ENCODE data around the gene ATL3.
"Not testable (repeated sequence)": the region's sequence is repeated elsewhere in the genome, so short reads cannot be mapped to it uniquely, and the experiment has no call there.

ATL3 gene

GRCh38 chr11:63608353-63609345, 62.5 kb downstream of the ATL3 start:
- Histone ChIP-seq H3K9me3 (ENCODE audit: control insufficient read depth, low read length) (no peaks in the 10 kb centered on the region), H3K36me3 (ENCODE audit: control insufficient read depth, insufficient read depth, low read length) (no peaks in the 10 kb centered on the region), H3K4me3 (ENCODE audit: extremely low read depth, insufficient read depth, low read length, poor library complexity, severe bottlenecking) (no peak overlapping the region), H3K27ac (ENCODE audit: low read depth, low read length, severe bottlenecking) (no peak overlapping the region), H3K4me1 (ENCODE audit: control insufficient read depth, insufficient read depth, low read length, poor library complexity, severe bottlenecking) (peaks cover 4% of the 10 kb centered on the region)
- WGBS, 2 experiments (ENCODE audit: insufficient coverage in 2 of 2): 87 to 89% methylated on average over 5 of the region's 11 CpGs

- H3K9me3 ChIP-seq (ENCODE audit: control insufficient read depth, low read length): no peaks in the 10 kb centered on the region
- H3K36me3 ChIP-seq (ENCODE audit: control insufficient read depth, insufficient read depth, low read length): no peaks in the 10 kb centered on the region
- 75 to 83% methylated on average over 1 to 2 of the region's 3 CpGs for WGBS, 2 experiments (ENCODE audit: insufficient coverage in 2 of 2)
- H3K4me1 ChIP-seq (ENCODE audit: control insufficient read depth, insufficient read depth, low read length, poor library complexity, severe bottlenecking): peaks cover 2% of the 10 kb centered on the region
- H3K27ac ChIP-seq (ENCODE audit: low read depth, low read length, severe bottlenecking): no peak overlapping the region
- no peak overlapping the region for H3K4me3 ChIP-seq (ENCODE audit: extremely low read depth, insufficient read depth, low read length, poor library complexity, severe bottlenecking)
Observed at GRCh38 chr11:63603180-63603518, 68.0 kb downstream of the ATL3 start.

- H3K4me1 ChIP-seq (ENCODE audit: control insufficient read depth, insufficient read depth, low read length, poor library complexity, severe bottlenecking); H3K9me3 ChIP-seq (ENCODE audit: control insufficient read depth, low read length); H3K36me3 ChIP-seq (ENCODE audit: control insufficient read depth, insufficient read depth, low read length); H3K27ac ChIP-seq (ENCODE audit: low read depth, low read length, severe bottlenecking); H3K4me3 ChIP-seq (ENCODE audit: extremely low read depth, insufficient read depth, low read length, poor library complexity, severe bottlenecking): not testable (repeated sequence)
- WGBS, 2 experiments (ENCODE audit: insufficient coverage in 2 of 2): 94 to 96% methylated on average over 4 to 7 of the region's 11 CpGs
Observed at GRCh38 chr11:63602290-63603179, 68.6 kb downstream of the ATL3 start.

GRCh38 chr11:63599211-63600122, 71.7 kb downstream of the ATL3 start:
- Histone ChIP-seq H3K9me3 (ENCODE audit: control insufficient read depth, low read length) (no peaks in the 10 kb centered on the region), H3K27ac (ENCODE audit: low read depth, low read length, severe bottlenecking) (no peak overlapping the region), H3K36me3 (ENCODE audit: control insufficient read depth, insufficient read depth, low read length) (no peaks in the 10 kb centered on the region), H3K4me3 (ENCODE audit: extremely low read depth, insufficient read depth, low read length, poor library complexity, severe bottlenecking) (no peak overlapping the region), H3K4me1 (ENCODE audit: control insufficient read depth, insufficient read depth, low read length, poor library complexity, severe bottlenecking) (peaks cover 2% of the 10 kb centered on the region)
- WGBS, 2 experiments (ENCODE audit: insufficient coverage in 2 of 2): 77 to 92% methylated on average over 4 of the region's 7 CpGs

GRCh38 chr11:63598556-63598955, 72.6 kb downstream of the ATL3 start:
- H3K27ac ChIP-seq (ENCODE audit: low read depth, low read length, severe bottlenecking): no peak overlapping the region
- peaks cover 2% of the 10 kb centered on the region for H3K4me1 ChIP-seq (ENCODE audit: control insufficient read depth, insufficient read depth, low read length, poor library complexity, severe bottlenecking)
- H3K9me3 ChIP-seq (ENCODE audit: control insufficient read depth, low read length): no peaks in the 10 kb centered on the region
- no peaks in the 10 kb centered on the region for H3K36me3 ChIP-seq (ENCODE audit: control insufficient read depth, insufficient read depth, low read length)
- WGBS, 2 experiments (ENCODE audit: insufficient coverage in 2 of 2): 84 to 86% methylated on average over 1 to 4 of the region's 4 CpGs
- no peak overlapping the region for H3K4me3 ChIP-seq (ENCODE audit: extremely low read depth, insufficient read depth, low read length, poor library complexity, severe bottlenecking)

GRCh38 chr11:63595296-63595695, 75.9 kb downstream of the ATL3 start:
- WGBS, 2 experiments (ENCODE audit: insufficient coverage in 2 of 2): 81 to 100% methylated on average over 2 of the region's 4 CpGs
- no peaks in the 10 kb centered on the region for H3K4me1 ChIP-seq (ENCODE audit: control insufficient read depth, insufficient read depth, low read length, poor library complexity, severe bottlenecking)
- H3K9me3 ChIP-seq (ENCODE audit: control insufficient read depth, low read length): no peaks in the 10 kb centered on the region
- no peaks in the 10 kb centered on the region for H3K36me3 ChIP-seq (ENCODE audit: control insufficient read depth, insufficient read depth, low read length)
- H3K4me3 ChIP-seq (ENCODE audit: extremely low read depth, insufficient read depth, low read length, poor library complexity, severe bottlenecking): no peak overlapping the region
- H3K27ac ChIP-seq (ENCODE audit: low read depth, low read length, severe bottlenecking): no peak overlapping the region

- WGBS, 2 experiments (ENCODE audit: insufficient coverage in 2 of 2): 85% methylated on average over 3 of the region's 4 CpGs; no CpG with 5 or more reads in 1 of the 2 experiments
- H3K4me3 ChIP-seq (ENCODE audit: extremely low read depth, insufficient read depth, low read length, poor library complexity, severe bottlenecking): no peak overlapping the region
- no peaks in the 10 kb centered on the region for H3K9me3 ChIP-seq (ENCODE audit: control insufficient read depth, low read length)
- no peak overlapping the region for H3K27ac ChIP-seq (ENCODE audit: low read depth, low read length, severe bottlenecking)
- no peaks in the 10 kb centered on the region for H3K4me1 ChIP-seq (ENCODE audit: control insufficient read depth, insufficient read depth, low read length, poor library complexity, severe bottlenecking)
- no peaks in the 10 kb centered on the region for H3K36me3 ChIP-seq (ENCODE audit: control insufficient read depth, insufficient read depth, low read length)
Observed at GRCh38 chr11:63592975-63593395, 78.2 kb downstream of the ATL3 start.

GRCh38 chr11:63590024-63590788, 81.0 kb downstream of the ATL3 start:
- Histone ChIP-seq H3K4me1 (ENCODE audit: control insufficient read depth, insufficient read depth, low read length, poor library complexity, severe bottlenecking) (no peaks in the 10 kb centered on the region), H3K36me3 (ENCODE audit: control insufficient read depth, insufficient read depth, low read length) (no peaks in the 10 kb centered on the region), H3K9me3 (ENCODE audit: control insufficient read depth, low read length) (no peaks in the 10 kb centered on the region), H3K27ac (ENCODE audit: low read depth, low read length, severe bottlenecking) (no peak overlapping the region), H3K4me3 (ENCODE audit: extremely low read depth, insufficient read depth, low read length, poor library complexity, severe bottlenecking) (no peak overlapping the region)
- 91 to 93% methylated on average over 17 to 18 of the region's 18 CpGs for WGBS, 2 experiments (ENCODE audit: insufficient coverage in 2 of 2)

GRCh38 chr11:63589000-63589399, 82.2 kb downstream of the ATL3 start:
- no peak overlapping the region for H3K4me3 ChIP-seq (ENCODE audit: extremely low read depth, insufficient read depth, low read length, poor library complexity, severe bottlenecking)
- WGBS, 2 experiments (ENCODE audit: insufficient coverage in 2 of 2): no CpG with 5 or more reads among the region's 3 CpGs
- no peak overlapping the region for H3K27ac ChIP-seq (ENCODE audit: low read depth, low read length, severe bottlenecking)
- no peaks in the 10 kb centered on the region for H3K9me3 ChIP-seq (ENCODE audit: control insufficient read depth, low read length)
- no peaks in the 10 kb centered on the region for H3K4me1 ChIP-seq (ENCODE audit: control insufficient read depth, insufficient read depth, low read length, poor library complexity, severe bottlenecking)
- no peaks in the 10 kb centered on the region for H3K36me3 ChIP-seq (ENCODE audit: control insufficient read depth, insufficient read depth, low read length)

Data from mesodermal cell (in vitro differentiated cells).